ENCODE results near the gene PDLIM3. TPM values are rescaled to one million over a fixed set of nuclear protein-coding genes. Genes with fewer than 3 reads are reported as not detected.

PDLIM3 gene
- total and polyA plus RNA-seq, 2 of the 13 experiments (the other 11 are each of a cell fraction or from before 2014, with no cell fraction given): 5.9 to 14.0 TPM

- TF ChIP-seq HDAC6 (IDR thresholded peaks at IDR 0.05; ENCODE audit: low read depth, low read length) (no peak), LRRFIP1 (CRISPR knock-in tag; conservative IDR thresholded peaks at IDR 0.05) (no peak), SIX4 (CRISPR knock-in tag; IDR thresholded peaks at IDR 0.05) (0 out of 2 replicates have a peak, but pooled peaks have one; percentile 33), SNAI1 (CRISPR knock-in tag; IDR thresholded peaks at IDR 0.05; ENCODE audit: borderline replicate concordance) (no peak), ZNF552 (CRISPR knock-in tag; IDR thresholded peaks at IDR 0.05; ENCODE audit: borderline replicate concordance) (no peak), ZNF275 (CRISPR knock-in tag; IDR thresholded peaks at IDR 0.05; ENCODE audit: borderline replicate concordance) (no peak), ZNF12 (CRISPR knock-in tag; IDR thresholded peaks at IDR 0.05) (no peak; the same call in 1 of the 2 replicates), MED1 (CRISPR knock-in tag; IDR thresholded peaks at IDR 0.05) (peak; percentile 72), RFX5 (IDR thresholded peaks at IDR 0.05; ENCODE audit: low read depth, low read length) (no peak), MIER3 (CRISPR knock-in tag; IDR thresholded peaks at IDR 0.05; ENCODE audit: borderline replicate concordance) (peak; percentile 15; the same call in 1 of the 2 replicates), ZNF597 (CRISPR knock-in tag; IDR thresholded peaks at IDR 0.05) (no peak), ZSCAN30 (CRISPR knock-in tag; IDR thresholded peaks at IDR 0.05) (no peak), FOXM1 (CRISPR knock-in tag; IDR thresholded peaks at IDR 0.05) (no peak), CEBPG (CRISPR knock-in tag; IDR thresholded peaks at IDR 0.05) (peak; percentile 98), KIAA2018 (CRISPR knock-in tag; IDR thresholded peaks at IDR 0.05; ENCODE audit: borderline replicate concordance) (no peak), NR1H2 (CRISPR knock-in tag; IDR thresholded peaks at IDR 0.05; ENCODE audit: borderline replicate concordance, low read depth) (no peak)
Observed at GRCh38 chr4:185504098-185505047, 30.9 kb downstream of the PDLIM3 start (continued).
